Skeletal muscle satellite cell (primary cell): ENCODE results near the gene FAM81A.
"Not testable (repeated sequence)": the region's sequence is repeated elsewhere in the genome, so short reads cannot be mapped to it uniquely, and the experiment has no call there.

Experiments used
- H3K27me3 ChIP-seq: 2 replicates; pipeline ENCODE4 v1.7.0; 2013; ENCODE audit warnings: low read length; ENCODE audit not compliant: control insufficient read depth, insufficient read depth
- H3K36me3 ChIP-seq: 2 replicates; pipeline ENCODE4 v1.7.0; 2013; ENCODE audit warnings: mild to moderate bottlenecking, control low read depth, low read length; ENCODE audit not compliant: insufficient read depth
- H3K4me1 ChIP-seq: 2 replicates; pipeline ENCODE4 v1.7.0; 2013; ENCODE audit warnings: low read length; ENCODE audit not compliant: control insufficient read depth, insufficient read depth
- H3K4me2 ChIP-seq: 2 replicates; pipeline ENCODE4 v1.7.0; 2013; ENCODE audit warnings: mild to moderate bottlenecking, low read length
- H3K4me3 ChIP-seq: 2 replicates; pipeline ENCODE4 v1.7.0; 2013; ENCODE audit warnings: low read length
- H3K9ac ChIP-seq: 2 replicates; pipeline ENCODE4 v1.7.0; 2013; ENCODE audit warnings: mild to moderate bottlenecking, low read depth, low read length, moderate library complexity
- H3K9me3 ChIP-seq: replicated peaks from 2 replicates; pipeline ENCODE4 v1.7.0; 2013; ENCODE audit warnings: mild to moderate bottlenecking, control low read depth, low read length

The FAM81A gene

GRCh38 chr15:59447367-59447766, 9.4 kb downstream of the FAM81A start:
- Histone ChIP-seq H3K27me3 (peaks cover 22% of the 10 kb centered on the region), H3K9me3 (no peaks in the 10 kb centered on the region), H3K36me3 (no peaks in the 10 kb centered on the region), H3K4me3 (no peak overlapping the region), H3K9ac (no peak overlapping the region), H3K4me2 (no peak overlapping the region), H3K4me1 (no peaks in the 10 kb centered on the region)

- H3K4me1 ChIP-seq: no peaks in the 10 kb centered on the region
Measured at GRCh38 chr15:59448871-59449270, 10.9 kb downstream of the FAM81A start.

GRCh38 chr15:59453474-59454215, 15.7 kb downstream of the FAM81A start:
- no peaks in the 10 kb centered on the region for H3K9me3 ChIP-seq
- H3K4me1 ChIP-seq: no peaks in the 10 kb centered on the region
- no peak overlapping the region for H3K4me3 ChIP-seq
- H3K9ac ChIP-seq: no peak overlapping the region
- no peak overlapping the region for H3K4me2 ChIP-seq
- no peaks in the 10 kb centered on the region for H3K36me3 ChIP-seq
- H3K27me3 ChIP-seq: peaks cover 5% of the 10 kb centered on the region

More at GRCh38 chr15:59448871-59449270, 10.9 kb downstream of the FAM81A start:
- no peak overlapping the region for H3K9ac ChIP-seq
- no peaks in the 10 kb centered on the region for H3K9me3 ChIP-seq
- no peak overlapping the region for H3K4me3 ChIP-seq
- H3K36me3 ChIP-seq: no peaks in the 10 kb centered on the region
- no peak overlapping the region for H3K4me2 ChIP-seq
- peaks cover 18% of the 10 kb centered on the region for H3K27me3 ChIP-seq

GRCh38 chr15:59456114-59456513, 18.1 kb downstream of the FAM81A start:
- Histone ChIP-seq H3K4me1 (no peaks in the 10 kb centered on the region), H3K9me3 (no peaks in the 10 kb centered on the region), H3K36me3 (no peaks in the 10 kb centered on the region), H3K4me2 (no peak overlapping the region), H3K27me3 (peaks cover 10% of the 10 kb centered on the region), H3K4me3 (no peak overlapping the region), H3K9ac (no peak overlapping the region)

GRCh38 chr15:59457103-59457502, 19.1 kb downstream of the FAM81A start:
- Histone ChIP-seq H3K27me3 (peaks cover 10% of the 10 kb centered on the region), H3K4me1 (no peaks in the 10 kb centered on the region), H3K9me3 (no peaks in the 10 kb centered on the region), H3K9ac (no peak overlapping the region), H3K4me2 (no peak overlapping the region), H3K36me3 (no peaks in the 10 kb centered on the region), H3K4me3 (no peak overlapping the region)

- H3K9ac ChIP-seq: no peak overlapping the region
- H3K4me3 ChIP-seq: no peak overlapping the region
- H3K4me1 ChIP-seq: no peaks in the 10 kb centered on the region
- no peaks in the 10 kb centered on the region for H3K9me3 ChIP-seq
- no peaks in the 10 kb centered on the region for H3K36me3 ChIP-seq
- no peak overlapping the region for H3K4me2 ChIP-seq
- peaks cover 10% of the 10 kb centered on the region for H3K27me3 ChIP-seq
Measured at GRCh38 chr15:59461521-59461920, 23.5 kb downstream of the FAM81A start.

- Histone ChIP-seq H3K9me3 (no peaks in the 10 kb centered on the region), H3K4me2 (no peak overlapping the region), H3K4me1 (no peaks in the 10 kb centered on the region)
Measured at GRCh38 chr15:59473226-59473625, 35.2 kb downstream of the FAM81A start.

GRCh38 chr15:59475161-59475560, 37.2 kb downstream of the FAM81A start:
- H3K4me3 ChIP-seq, H3K9ac ChIP-seq, H3K4me2 ChIP-seq, H3K36me3 ChIP-seq, H3K27me3 ChIP-seq, H3K4me1 ChIP-seq, H3K9me3 ChIP-seq: not testable (repeated sequence)

More at GRCh38 chr15:59473226-59473625, 35.2 kb downstream of the FAM81A start:
- no peak overlapping the region for H3K4me3 ChIP-seq
- no peak overlapping the region for H3K9ac ChIP-seq
- H3K36me3 ChIP-seq: no peaks in the 10 kb centered on the region
- peaks cover 6% of the 10 kb centered on the region for H3K27me3 ChIP-seq

- Histone ChIP-seq H3K4me3 (no peak overlapping the region), H3K4me1 (no peaks in the 10 kb centered on the region), H3K4me2 (no peak overlapping the region)
Measured at GRCh38 chr15:59484399-59484798, 46.4 kb downstream of the FAM81A start.

GRCh38 chr15:59485036-59485435, 47.0 kb downstream of the FAM81A start:
- Histone ChIP-seq H3K4me3 (no peak overlapping the region), H3K36me3 (no peaks in the 10 kb centered on the region), H3K4me1 (no peaks in the 10 kb centered on the region), H3K9ac (no peak overlapping the region), H3K4me2 (no peak overlapping the region), H3K9me3 (peaks cover 5% of the 10 kb centered on the region), H3K27me3 (peaks cover 5% of the 10 kb centered on the region)

More at GRCh38 chr15:59484399-59484798, 46.4 kb downstream of the FAM81A start:
- Histone ChIP-seq H3K27me3 (peaks cover 8% of the 10 kb centered on the region), H3K9ac (no peak overlapping the region), H3K9me3 (peaks cover 2% of the 10 kb centered on the region), H3K36me3 (no peaks in the 10 kb centered on the region)

GRCh38 chr15:59489485-59489884, 51.5 kb downstream of the FAM81A start:
- H3K36me3 ChIP-seq, H3K9me3 ChIP-seq, H3K4me3 ChIP-seq, H3K4me2 ChIP-seq, H3K9ac ChIP-seq, H3K27me3 ChIP-seq, H3K4me1 ChIP-seq: not testable (repeated sequence)

- Histone ChIP-seq H3K9ac (no peak overlapping the region), H3K4me3 (no peak overlapping the region), H3K4me2 (no peak overlapping the region), H3K4me1 (no peaks in the 10 kb centered on the region), H3K9me3 (peaks cover 5% of the 10 kb centered on the region), H3K36me3 (no peaks in the 10 kb centered on the region), H3K27me3 (peaks cover 4% of the 10 kb centered on the region)
Measured at GRCh38 chr15:59491062-59491461, 53.1 kb downstream of the FAM81A start.
